Nephron progenitor cell (in vitro differentiated cells): Measurements from ENCODE around the gene FOSB.

Source experiments
- DNase-seq: peaks from one replicate; pipeline ENCODE4 v3.0.0; 2021
- H3K27ac Mint-ChIP-seq: 2 replicates; pipeline ENCODE4 v1.8.0; 2021; ENCODE audit warnings: mild to moderate bottlenecking, moderate library complexity, mixed read lengths
- H3K27me3 Mint-ChIP-seq: 2 replicates; pipeline ENCODE4 v1.8.0; 2021; ENCODE audit warnings: mild to moderate bottlenecking, low read depth, mixed read lengths; ENCODE audit not compliant: poor library complexity
- H3K36me3 Mint-ChIP-seq: 2 replicates; pipeline ENCODE4 v1.8.0; 2021; ENCODE audit warnings: low read depth, mixed read lengths
- H3K4me1 Mint-ChIP-seq: 2 replicates; pipeline ENCODE4 v1.8.0; 2021; ENCODE audit warnings: mixed read lengths
- H3K4me3 Mint-ChIP-seq: 2 replicates; pipeline ENCODE4 v1.8.0; 2021; ENCODE audit warnings: mild to moderate bottlenecking, moderate library complexity, mixed read lengths
- H3K9me3 Mint-ChIP-seq: 2 replicates; pipeline ENCODE4 v1.8.0; 2021; ENCODE audit warnings: mild to moderate bottlenecking, moderate library complexity, mixed read lengths
- TF ChIP-seq, protein P1 (sequence below): fragments of 200-600 bp; sonication (generic); IDR thresholded peaks from 2 replicates; pipeline ENCODE4 v1.5.0; 2021; ENCODE audit warnings: antibody characterized with exemption

Gene FOSB

GRCh38 chr19:45468803-45469131 lies 971 bp downstream of the FOSB start:
- peaks cover 70% of the 10 kb centered on the region for H3K27me3 Mint-ChIP-seq
- peak overlapping the region; percentile 99 for H3K27ac Mint-ChIP-seq
- no peak for DNase-seq
- H3K9me3 Mint-ChIP-seq: no peaks in the 10 kb centered on the region
- peaks cover 57% of the 10 kb centered on the region for H3K4me1 Mint-ChIP-seq
- H3K4me3 Mint-ChIP-seq: peak overlapping the region; percentile 87
- H3K36me3 Mint-ChIP-seq: no peaks in the 10 kb centered on the region
- TF ChIP-seq, protein P1, sequence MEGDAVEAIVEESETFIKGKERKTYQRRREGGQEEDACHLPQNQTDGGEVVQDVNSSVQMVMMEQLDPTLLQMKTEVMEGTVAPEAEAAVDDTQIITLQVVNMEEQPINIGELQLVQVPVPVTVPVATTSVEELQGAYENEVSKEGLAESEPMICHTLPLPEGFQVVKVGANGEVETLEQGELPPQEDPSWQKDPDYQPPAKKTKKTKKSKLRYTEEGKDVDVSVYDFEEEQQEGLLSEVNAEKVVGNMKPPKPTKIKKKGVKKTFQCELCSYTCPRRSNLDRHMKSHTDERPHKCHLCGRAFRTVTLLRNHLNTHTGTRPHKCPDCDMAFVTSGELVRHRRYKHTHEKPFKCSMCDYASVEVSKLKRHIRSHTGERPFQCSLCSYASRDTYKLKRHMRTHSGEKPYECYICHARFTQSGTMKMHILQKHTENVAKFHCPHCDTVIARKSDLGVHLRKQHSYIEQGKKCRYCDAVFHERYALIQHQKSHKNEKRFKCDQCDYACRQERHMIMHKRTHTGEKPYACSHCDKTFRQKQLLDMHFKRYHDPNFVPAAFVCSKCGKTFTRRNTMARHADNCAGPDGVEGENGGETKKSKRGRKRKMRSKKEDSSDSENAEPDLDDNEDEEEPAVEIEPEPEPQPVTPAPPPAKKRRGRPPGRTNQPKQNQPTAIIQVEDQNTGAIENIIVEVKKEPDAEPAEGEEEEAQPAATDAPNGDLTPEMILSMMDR: no peak

GRCh38 chr19:45469132-45469944 lies 1.5 kb downstream of the FOSB start:
- DNase-seq: peak; percentile 92
- Mint-ChIP-seq H3K36me3 (no peaks in the 10 kb centered on the region), H3K9me3 (no peaks in the 10 kb centered on the region), H3K27ac (peak overlapping the region; percentile 99), H3K4me3 (peak overlapping the region; percentile 87), H3K27me3 (peaks cover 73% of the 10 kb centered on the region), H3K4me1 (peaks cover 63% of the 10 kb centered on the region)
- TF ChIP-seq, protein P1: no peak

GRCh38 chr19:45469945-45470761 lies 2.4 kb downstream of the FOSB start:
- Mint-ChIP-seq H3K4me1 (peaks cover 63% of the 10 kb centered on the region), H3K4me3 (peak overlapping the region; percentile 87), H3K36me3 (no peaks in the 10 kb centered on the region), H3K27ac (peak overlapping the region; percentile 99), H3K27me3 (peaks cover 81% of the 10 kb centered on the region), H3K9me3 (no peaks in the 10 kb centered on the region)
- peak; percentile 50 for DNase-seq
- TF ChIP-seq, protein P1: no peak

GRCh38 chr19:45470762-45471081 lies 2.9 kb downstream of the FOSB start:
- Mint-ChIP-seq H3K27me3 (peaks cover 86% of the 10 kb centered on the region), H3K4me3 (peak overlapping the region; percentile 87), H3K36me3 (no peaks in the 10 kb centered on the region), H3K27ac (no peak overlapping the region), H3K9me3 (no peaks in the 10 kb centered on the region), H3K4me1 (peaks cover 62% of the 10 kb centered on the region)
- no peak for DNase-seq
- TF ChIP-seq, protein P1: no peak

DNA sequence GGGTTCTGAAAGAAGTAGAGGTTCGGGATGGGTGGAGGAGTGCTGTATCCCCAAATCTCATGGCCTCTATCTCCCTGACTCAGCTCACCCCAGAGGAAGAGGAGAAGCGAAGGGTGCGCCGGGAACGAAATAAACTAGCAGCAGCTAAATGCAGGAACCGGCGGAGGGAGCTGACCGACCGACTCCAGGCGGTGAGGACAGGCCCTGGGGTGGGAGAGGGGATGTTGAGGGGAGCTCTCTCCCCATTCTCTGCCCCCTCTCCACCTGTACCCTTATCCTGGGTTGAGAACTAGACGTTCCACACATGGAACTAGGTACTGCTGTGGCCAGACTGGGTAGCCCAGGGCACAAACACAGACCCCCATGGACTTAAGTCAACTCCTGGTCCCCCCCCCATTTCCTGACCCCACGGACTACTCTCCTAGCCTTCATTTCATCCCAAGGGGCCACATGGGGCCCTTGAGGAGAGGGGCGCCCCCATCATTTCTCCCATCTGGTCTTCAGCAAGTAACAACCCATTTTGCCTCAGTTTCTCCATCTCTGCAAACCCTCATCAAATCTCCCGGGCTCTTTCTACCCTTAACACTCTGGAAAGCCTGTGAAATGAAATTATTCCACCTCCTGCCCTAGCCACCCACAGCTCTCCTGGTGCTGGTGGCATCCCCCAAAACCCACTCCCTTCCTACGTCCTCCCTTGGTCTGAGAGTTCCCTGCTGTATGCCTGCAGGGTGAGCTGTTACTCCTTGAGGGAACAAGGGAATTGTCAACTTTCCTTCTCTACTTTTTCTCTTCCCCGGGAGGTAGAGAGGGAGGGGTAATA lies 3.5 kb downstream of the FOSB start:
- TF ChIP-seq, protein P1: no peak
- no peaks in the 10 kb centered on the region for H3K9me3 Mint-ChIP-seq
- H3K4me1 Mint-ChIP-seq: peaks cover 63% of the 10 kb centered on the region
- DNase-seq: no peak
- H3K27ac Mint-ChIP-seq: no peak overlapping the region
- peak overlapping the region; percentile 88 for H3K4me3 Mint-ChIP-seq
- no peaks in the 10 kb centered on the region for H3K36me3 Mint-ChIP-seq
- H3K27me3 Mint-ChIP-seq: peaks cover 88% of the 10 kb centered on the region
